SJSA1 (cell line): ENCODE results near the gene PPP6R3. TPM values are rescaled to one million over a fixed set of nuclear protein-coding genes. Genes with fewer than 3 reads are reported as not detected.
"Not testable (repeated sequence)": the region's sequence is repeated elsewhere in the genome, so short reads cannot be mapped to it uniquely, and the experiment has no call there.

Experiments
- DNase-seq, 2 experiments: peaks; one replicate each; pipeline ENCODE4 v3.0.0-alpha.2; 2015 to 2020; ENCODE audit warnings: low spot score in 2 of 2, low read depth in 1 of 2
- H3K27ac ChIP-seq: fragments of 250-450 bp; sonication (Bioruptor Pico); 2 replicates; pipeline ENCODE4 v1.5.1; 2020; ENCODE audit warnings: mild to moderate bottlenecking, moderate library complexity
- H3K27me3 ChIP-seq: fragments of 250-450 bp; sonication (Bioruptor Pico); replicated peaks from 2 replicates; pipeline ENCODE4 v1.5.1; 2020; ENCODE audit warnings: mild to moderate bottlenecking, moderate library complexity
- H3K36me3 ChIP-seq: fragments of 250-450 bp; sonication (Bioruptor Pico); 2 replicates; pipeline ENCODE4 v1.5.1; 2020; ENCODE audit warnings: mild to moderate bottlenecking
- H3K4me1 ChIP-seq: fragments of 250-450 bp; sonication (Bioruptor Pico); replicated peaks from 2 replicates; pipeline ENCODE4 v1.6.1; 2021; ENCODE audit warnings: mild to moderate bottlenecking
- H3K4me3 ChIP-seq: fragments of 250-450 bp; sonication (Bioruptor Pico); 2 replicates; pipeline ENCODE4 v1.5.1; 2020; ENCODE audit warnings: mild to moderate bottlenecking
- H3K9me3 ChIP-seq: fragments of 250-450 bp; sonication (Bioruptor Pico); replicated peaks from 2 replicates; pipeline ENCODE4 v1.5.1; 2020; ENCODE audit warnings: mild to moderate bottlenecking
- total RNA-seq: library from RNA; depleted of rRNA; stranded (reverse); fragments of >200 nt; shearing (Covaris generic); gene quantifications from 2 replicates; pipeline ENCODE4 v1.2.3, GENCODE V29; 2014

Gene PPP6R3
- total RNA-seq, 1 experiment from 2014 or later: 279 TPM

DNA sequence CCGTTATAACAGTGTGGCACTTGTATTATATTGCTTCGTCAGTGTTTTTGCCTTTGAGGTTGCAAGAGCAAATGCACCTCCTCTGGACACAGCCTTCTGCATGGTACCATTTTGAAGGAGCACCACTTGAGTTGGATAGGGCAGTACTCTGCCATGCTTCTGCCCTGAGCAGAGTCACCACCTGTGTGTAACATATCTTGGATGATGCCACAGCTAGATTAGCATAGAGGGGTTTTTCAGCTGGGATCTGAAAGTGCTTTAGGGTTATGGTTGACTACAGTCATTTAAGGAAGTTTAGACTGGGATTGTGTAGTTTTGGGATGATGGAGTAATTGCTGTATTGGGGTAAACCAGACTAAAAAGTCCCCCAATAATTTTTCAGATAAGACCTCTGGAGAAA is 78.8 kb downstream of the PPP6R3 start:
- Histone ChIP-seq H3K4me1 (peaks cover 24% of the 10 kb centered on the region), H3K9me3 (no peaks in the 10 kb centered on the region), H3K27ac (no peak overlapping the region), H3K4me3 (no peak overlapping the region), H3K36me3 (peaks cover 74% of the 10 kb centered on the region), H3K27me3 (no peaks in the 10 kb centered on the region)
- no peak for DNase-seq

DNA sequence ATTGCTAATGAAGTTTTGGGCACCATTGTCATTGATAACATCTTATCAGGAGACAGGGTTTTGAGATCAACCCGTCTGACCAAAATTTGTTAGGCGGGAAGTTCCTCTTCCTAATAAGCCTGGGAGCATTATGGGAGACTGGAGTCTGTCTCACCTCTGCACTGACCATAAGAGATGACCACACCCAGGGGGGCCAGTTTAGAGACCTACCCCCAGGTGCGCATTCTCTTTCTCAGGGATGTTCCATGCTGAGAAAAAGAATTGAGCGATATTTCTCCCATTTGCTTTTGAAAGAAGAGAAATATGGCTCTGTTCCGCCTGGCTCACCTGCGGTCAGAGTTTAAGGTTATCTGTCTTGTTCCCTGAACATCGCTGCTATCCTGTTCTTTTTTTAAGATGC is 80.0 kb downstream of the PPP6R3 start:
- not testable (repeated sequence) for DNase-seq, H3K27me3 ChIP-seq, H3K27ac ChIP-seq, H3K4me3 ChIP-seq, H3K9me3 ChIP-seq
- Histone ChIP-seq H3K36me3 (peaks cover 76% of the 10 kb centered on the region), H3K4me1 (peaks cover 24% of the 10 kb centered on the region)

DNA sequence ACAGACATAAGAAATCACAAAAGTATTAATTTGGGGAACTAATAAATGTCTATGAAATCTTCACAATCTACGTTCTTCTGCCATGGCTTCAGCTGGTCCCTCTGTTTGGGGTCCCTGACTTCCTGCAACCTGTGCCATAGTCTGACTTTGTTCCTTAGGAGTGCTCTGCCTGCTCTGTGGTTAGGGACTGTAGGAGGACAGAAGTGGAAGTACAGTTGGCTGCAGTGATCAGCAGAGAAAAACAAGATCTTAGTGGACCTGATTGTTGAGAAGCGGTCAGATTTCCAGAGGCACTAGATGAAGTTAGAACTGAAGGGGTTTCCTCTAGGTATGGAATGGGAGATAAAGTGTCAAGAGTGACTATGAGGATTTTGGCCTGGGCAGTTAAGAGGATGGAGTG is 80.6 kb downstream of the PPP6R3 start:
- DNase-seq: no peak
- Histone ChIP-seq H3K27me3 (no peaks in the 10 kb centered on the region), H3K4me3 (no peak overlapping the region), H3K36me3 (peaks cover 79% of the 10 kb centered on the region), H3K9me3 (no peaks in the 10 kb centered on the region), H3K27ac (no peak overlapping the region), H3K4me1 (peaks cover 27% of the 10 kb centered on the region)

DNA sequence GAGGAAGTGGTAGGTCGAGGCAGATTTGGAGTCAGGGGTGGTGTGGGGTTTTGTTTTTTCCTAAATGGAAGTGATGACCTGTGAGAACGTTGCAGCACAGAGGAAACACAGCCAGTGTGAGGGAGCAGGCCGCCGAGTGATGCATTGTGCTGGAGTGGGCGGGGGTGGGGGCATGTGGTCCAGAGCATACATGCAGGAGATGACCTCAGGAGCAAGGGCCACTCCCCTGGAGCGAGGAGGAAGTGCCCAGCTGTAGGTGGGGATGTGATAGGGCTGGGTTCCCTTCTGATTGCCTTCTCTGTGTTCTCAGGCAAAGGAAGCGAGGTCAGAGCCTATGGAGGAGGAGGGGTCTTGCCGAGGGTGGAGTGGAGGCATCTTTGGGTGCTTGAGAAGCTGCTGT is 81.4 kb downstream of the PPP6R3 start:
- H3K27ac ChIP-seq: no peak overlapping the region
- H3K9me3 ChIP-seq: no peaks in the 10 kb centered on the region
- H3K4me3 ChIP-seq: no peak overlapping the region
- no peaks in the 10 kb centered on the region for H3K27me3 ChIP-seq
- H3K36me3 ChIP-seq: peaks cover 79% of the 10 kb centered on the region
- peak in 1 of 2 experiments; percentile 31 for DNase-seq
- peaks cover 35% of the 10 kb centered on the region for H3K4me1 ChIP-seq

DNA sequence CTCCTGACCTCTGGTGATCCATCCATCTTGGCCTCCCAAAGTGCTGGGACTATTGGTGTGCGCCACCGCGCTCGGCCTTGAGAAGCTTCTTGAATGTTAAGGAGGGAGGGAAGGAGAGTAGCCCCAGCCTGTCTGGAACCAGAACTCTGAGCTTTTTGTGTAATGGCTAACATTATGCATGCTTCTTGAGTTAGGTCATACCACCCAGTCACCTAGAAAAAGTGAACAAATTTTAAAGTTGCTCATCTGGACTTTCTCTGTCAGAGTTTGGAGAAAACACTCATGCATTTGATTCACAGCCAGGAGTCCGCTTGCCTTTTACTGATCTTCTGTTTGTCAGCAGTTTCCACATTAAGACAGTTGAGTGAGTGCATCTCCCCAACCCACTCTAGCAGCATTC is 82.1 kb downstream of the PPP6R3 start:
- peak; percentile 80 to 83 for DNase-seq
- Histone ChIP-seq H3K4me1 (peaks cover 35% of the 10 kb centered on the region), H3K27ac (peak overlapping the region; percentile 45), H3K36me3 (peaks cover 81% of the 10 kb centered on the region), H3K27me3 (no peaks in the 10 kb centered on the region), H3K9me3 (no peaks in the 10 kb centered on the region), H3K4me3 (no peak overlapping the region)

DNA sequence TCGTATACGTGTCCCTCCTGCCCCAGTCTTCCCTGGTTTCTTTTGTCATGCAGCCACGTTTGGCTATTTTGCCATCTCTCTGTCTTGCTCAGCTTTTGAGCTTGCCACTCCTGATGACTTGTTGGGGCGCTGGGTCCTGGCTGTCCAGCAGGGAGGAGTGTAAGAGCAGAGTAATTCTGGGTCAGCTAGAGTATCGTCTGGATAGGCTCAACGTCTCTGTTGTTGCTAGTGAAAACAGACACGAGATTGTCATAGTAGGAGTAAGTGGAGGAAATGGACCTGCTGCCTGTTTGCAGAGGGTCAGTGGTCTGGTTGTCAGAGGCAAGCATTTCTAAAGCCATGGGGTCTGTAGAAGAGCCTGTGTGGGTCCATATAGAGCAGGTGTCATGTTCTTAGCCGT is 83.0 kb downstream of the PPP6R3 start:
- Histone ChIP-seq H3K4me1 (peaks cover 35% of the 10 kb centered on the region), H3K27ac (no peak overlapping the region), H3K4me3 (no peak overlapping the region), H3K9me3 (no peaks in the 10 kb centered on the region), H3K27me3 (no peaks in the 10 kb centered on the region), H3K36me3 (peaks cover 81% of the 10 kb centered on the region)
- DNase-seq: no peak

DNA sequence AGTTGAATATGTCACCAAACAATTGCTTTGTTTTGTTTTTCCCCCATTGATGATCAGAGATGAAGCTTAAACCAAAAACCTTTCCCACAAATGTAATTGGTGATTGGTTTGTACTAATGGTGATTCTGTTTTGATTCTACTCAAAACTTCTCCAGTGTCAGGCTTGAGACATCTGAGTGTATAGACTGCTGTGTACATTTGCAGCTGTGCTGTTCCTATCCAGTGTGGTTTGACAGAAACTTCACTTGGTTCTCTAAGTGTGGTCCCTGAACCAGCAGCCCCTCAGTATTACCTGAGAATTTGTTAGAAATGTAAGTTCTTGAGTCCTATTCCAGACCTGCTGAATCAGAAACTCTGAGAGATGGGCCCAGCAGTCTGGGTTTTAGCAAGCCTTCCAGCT is 84.8 kb downstream of the PPP6R3 start:
- Histone ChIP-seq H3K9me3 (no peaks in the 10 kb centered on the region), H3K4me3 (no peak overlapping the region), H3K4me1 (peaks cover 35% of the 10 kb centered on the region), H3K27me3 (no peaks in the 10 kb centered on the region), H3K27ac (no peak overlapping the region), H3K36me3 (peaks cover 83% of the 10 kb centered on the region)
- DNase-seq: no peak

DNA sequence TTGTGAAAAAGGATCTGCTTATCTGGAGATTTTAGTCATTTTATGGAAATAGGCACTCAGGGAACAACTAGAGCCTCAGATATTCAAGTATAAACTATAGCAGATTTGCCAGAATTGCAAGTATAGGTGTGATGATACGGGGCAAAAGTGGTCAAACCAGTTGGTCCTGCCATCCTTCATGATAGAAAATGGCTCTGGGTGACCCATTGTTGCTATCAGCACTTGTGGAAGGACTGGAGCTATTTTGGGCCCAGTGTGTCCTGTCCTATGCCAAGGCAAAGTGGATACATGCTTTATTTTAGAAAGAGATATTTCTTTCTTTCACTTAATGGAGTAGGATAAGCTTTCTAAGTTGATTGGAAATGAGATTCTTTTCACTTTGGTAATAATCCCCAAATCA is 85.2 kb downstream of the PPP6R3 start:
- H3K4me1 ChIP-seq: peaks cover 35% of the 10 kb centered on the region
- no peak for DNase-seq
- H3K27ac ChIP-seq: no peak overlapping the region
- no peaks in the 10 kb centered on the region for H3K27me3 ChIP-seq
- H3K9me3 ChIP-seq: no peaks in the 10 kb centered on the region
- H3K4me3 ChIP-seq: no peak overlapping the region
- peaks cover 87% of the 10 kb centered on the region for H3K36me3 ChIP-seq

DNA sequence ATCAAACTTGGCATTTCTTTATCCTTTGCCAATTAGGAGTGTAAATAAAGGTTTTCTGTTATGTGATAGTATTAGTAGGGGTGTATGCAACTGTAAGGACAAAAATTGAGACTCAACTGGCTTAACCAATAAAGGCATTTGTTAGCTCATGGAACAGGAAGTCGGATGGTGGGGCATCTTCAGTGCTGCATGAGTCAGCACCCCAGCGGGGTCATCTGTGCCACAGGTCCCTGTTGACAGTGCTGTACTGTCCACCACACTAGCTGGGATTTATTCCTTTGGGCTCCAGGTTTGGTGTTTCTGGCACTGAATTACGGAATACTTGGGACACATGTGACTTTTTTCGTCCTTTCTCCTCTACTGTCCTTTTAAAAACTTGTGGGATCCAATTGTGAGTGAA is 86.0 kb downstream of the PPP6R3 start:
- H3K4me3 ChIP-seq: no peak overlapping the region
- peak; percentile 22 to 61 for DNase-seq
- H3K4me1 ChIP-seq: peaks cover 31% of the 10 kb centered on the region
- no peaks in the 10 kb centered on the region for H3K27me3 ChIP-seq
- H3K27ac ChIP-seq: peak overlapping the region; percentile 3; the same call in 1 of the 2 replicates
- peaks cover 90% of the 10 kb centered on the region for H3K36me3 ChIP-seq
- no peaks in the 10 kb centered on the region for H3K9me3 ChIP-seq

DNA sequence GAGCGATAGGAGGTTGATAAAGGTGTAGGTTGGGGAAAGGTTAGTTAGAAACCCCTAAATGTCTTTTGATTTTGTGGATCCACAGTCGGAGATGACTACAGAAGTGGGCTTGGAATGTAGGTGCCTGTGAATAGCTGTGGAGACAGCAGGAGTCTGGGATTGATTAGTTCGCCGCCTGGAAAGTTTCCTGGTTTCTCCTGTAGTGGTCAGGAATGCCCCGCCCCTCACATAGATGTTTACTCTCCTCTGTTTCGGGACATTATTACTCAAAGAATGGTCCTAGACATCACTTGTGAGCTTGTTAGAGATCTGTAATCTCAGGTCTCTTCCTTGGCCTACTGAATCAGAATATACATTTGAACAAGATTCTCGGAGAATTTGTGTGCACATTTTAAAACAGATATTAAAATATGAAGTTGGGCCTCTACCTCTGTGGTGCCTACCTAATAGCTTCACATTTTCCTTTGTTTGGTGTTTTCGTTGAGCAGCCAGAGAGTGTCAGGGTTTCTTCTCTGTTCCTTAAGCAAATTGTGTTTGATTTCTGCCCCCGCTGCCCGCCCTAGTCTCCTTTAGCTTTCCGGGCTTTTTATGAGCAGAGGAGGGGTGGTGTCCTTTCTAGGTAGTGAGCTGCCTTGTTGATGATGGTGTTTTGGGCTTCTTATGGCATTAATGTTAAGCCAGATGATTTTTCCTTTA is 89.4 kb downstream of the PPP6R3 start:
- H3K4me3 ChIP-seq: no peak overlapping the region
- DNase-seq: no peak

DNA sequence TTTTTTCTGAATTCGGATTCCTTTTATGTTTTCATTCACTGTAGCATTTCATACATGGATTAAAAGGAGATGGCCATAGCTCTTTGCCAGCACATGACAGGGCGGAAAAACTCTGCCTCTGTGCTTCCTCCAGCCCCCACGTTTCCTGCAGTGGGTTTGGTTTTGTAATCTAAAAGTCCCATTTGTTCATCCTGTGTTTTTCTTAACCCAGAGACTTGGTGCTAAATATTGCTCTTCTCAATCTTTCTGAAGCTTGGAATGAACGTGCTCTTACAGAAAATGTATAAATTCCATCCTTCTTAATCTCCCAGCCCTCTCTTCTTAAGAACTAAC is 89.9 kb downstream of the PPP6R3 start:
- Histone ChIP-seq H3K4me3 (no peak overlapping the region), H3K27ac (no peak overlapping the region), H3K27me3 (no peaks in the 10 kb centered on the region), H3K9me3 (no peaks in the 10 kb centered on the region), H3K36me3 (peaks cover 97% of the 10 kb centered on the region), H3K4me1 (peaks cover 11% of the 10 kb centered on the region)
- DNase-seq: no peak

More for the DNA sequence above, 89.4 kb downstream of the PPP6R3 start:
- Histone ChIP-seq H3K9me3 (no peaks in the 10 kb centered on the region), H3K27me3 (no peaks in the 10 kb centered on the region), H3K27ac (no peak overlapping the region), H3K36me3 (peaks cover 99% of the 10 kb centered on the region), H3K4me1 (peaks cover 11% of the 10 kb centered on the region)

DNA sequence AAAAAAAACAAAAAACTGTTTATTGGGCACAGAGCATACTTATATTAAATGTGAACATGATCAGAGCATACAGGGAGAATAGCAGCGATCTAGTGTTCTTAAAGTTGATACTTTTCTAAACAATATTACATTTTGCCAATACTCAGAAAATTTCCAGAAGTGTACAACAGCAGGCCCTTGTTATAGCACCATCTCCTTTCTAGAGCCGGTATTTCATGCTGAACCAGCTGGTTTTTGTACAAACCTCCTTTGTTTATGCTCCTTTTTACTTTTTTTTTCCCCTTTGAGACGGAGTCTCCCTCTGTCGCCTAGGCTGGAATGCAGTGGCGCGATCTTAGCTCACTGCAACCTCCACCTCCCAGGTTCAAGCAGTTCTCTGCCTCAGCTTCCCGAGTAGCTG is 90.7 kb downstream of the PPP6R3 start:
- Histone ChIP-seq H3K4me3 (no peak overlapping the region), H3K9me3 (no peaks in the 10 kb centered on the region), H3K36me3 (peaks cover 94% of the 10 kb centered on the region), H3K27ac (no peak overlapping the region), H3K27me3 (no peaks in the 10 kb centered on the region), H3K4me1 (peaks cover 7% of the 10 kb centered on the region)
- no peak for DNase-seq

DNA sequence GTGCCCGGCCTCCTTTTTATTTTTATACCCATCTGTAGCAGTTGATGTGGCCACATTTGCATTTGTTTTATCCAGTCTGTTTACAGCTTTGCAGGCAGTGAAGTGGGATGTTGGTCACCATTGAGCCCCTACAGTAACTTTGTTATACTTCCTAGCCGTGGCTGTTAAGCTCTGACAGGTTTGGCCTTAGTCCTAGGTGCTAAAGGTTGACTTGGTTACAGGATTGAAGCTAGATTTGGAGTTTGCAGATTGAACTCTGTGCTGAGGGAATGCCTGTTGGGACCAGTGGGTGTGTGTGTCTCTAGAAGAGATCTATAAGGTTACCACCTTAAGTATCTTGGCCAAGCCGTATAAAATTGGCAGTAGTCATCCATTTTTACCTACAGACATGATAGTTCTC is 91.2 kb downstream of the PPP6R3 start:
- H3K27me3 ChIP-seq: no peaks in the 10 kb centered on the region
- no peaks in the 10 kb centered on the region for H3K9me3 ChIP-seq
- no peak overlapping the region for H3K4me3 ChIP-seq
- peaks cover 92% of the 10 kb centered on the region for H3K36me3 ChIP-seq
- H3K27ac ChIP-seq: no peak overlapping the region
- no peak for DNase-seq
- peaks cover 1% of the 10 kb centered on the region for H3K4me1 ChIP-seq

DNA sequence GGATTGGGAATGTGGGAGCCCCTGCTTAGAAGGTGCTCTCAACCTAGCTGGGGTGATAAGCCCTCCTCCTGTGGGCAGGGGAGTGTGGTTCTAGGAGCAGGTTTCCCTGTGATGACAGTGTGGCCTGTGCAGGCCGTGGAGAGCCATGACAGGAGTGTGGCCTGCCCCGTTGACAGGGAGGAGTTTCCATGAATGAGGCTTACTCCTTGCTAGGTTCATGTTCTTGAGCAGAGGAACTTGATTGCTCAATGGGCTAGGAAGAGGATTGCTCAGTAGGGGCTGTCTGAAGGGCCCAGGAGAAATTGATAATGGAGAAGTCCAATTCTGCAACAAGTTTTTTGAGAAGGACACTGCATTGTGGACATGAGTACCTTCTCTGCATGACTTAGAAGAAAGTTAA is 92.0 kb downstream of the PPP6R3 start:
- Histone ChIP-seq H3K9me3 (no peaks in the 10 kb centered on the region), H3K4me1 (no peaks in the 10 kb centered on the region), H3K27me3 (no peaks in the 10 kb centered on the region), H3K36me3 (peaks cover 92% of the 10 kb centered on the region), H3K4me3 (no peak overlapping the region), H3K27ac (no peak overlapping the region)
- no peak for DNase-seq

DNA sequence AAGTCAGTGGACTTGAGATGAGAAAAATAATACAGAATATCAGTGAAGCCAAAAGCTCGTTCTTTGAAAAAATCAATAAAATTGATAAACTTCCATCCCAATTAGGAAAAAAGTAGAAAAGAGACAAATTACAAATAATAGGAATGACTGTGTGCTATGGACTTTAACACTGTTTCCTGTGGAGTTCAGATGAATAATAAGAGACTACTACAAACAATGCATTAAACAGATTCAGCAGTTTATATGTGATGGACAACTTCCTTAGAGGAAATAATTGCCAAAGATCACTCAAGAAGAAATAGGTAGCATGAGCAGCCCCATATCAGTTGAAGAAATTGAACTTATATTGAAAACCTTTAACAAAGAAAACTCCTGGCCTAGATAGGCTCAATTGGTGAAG is 99.7 kb downstream of the PPP6R3 start:
- H3K27me3 ChIP-seq: no peaks in the 10 kb centered on the region
- H3K4me1 ChIP-seq: no peaks in the 10 kb centered on the region
- no peak for DNase-seq
- H3K4me3 ChIP-seq: no peak overlapping the region
- H3K9me3 ChIP-seq: no peaks in the 10 kb centered on the region
- peaks cover 83% of the 10 kb centered on the region for H3K36me3 ChIP-seq
- no peak overlapping the region for H3K27ac ChIP-seq
